Stimulated activated naive CD4-positive, alpha-beta T cell (primary cell): Measurements from ENCODE around the gene CD86.

Source experiments
- DNase-seq, 6 experiments: peaks; one replicate each; lab custom pipeline; 2025; lab: John Stamatoyannopoulos, UW

CD86 gene

DNA sequence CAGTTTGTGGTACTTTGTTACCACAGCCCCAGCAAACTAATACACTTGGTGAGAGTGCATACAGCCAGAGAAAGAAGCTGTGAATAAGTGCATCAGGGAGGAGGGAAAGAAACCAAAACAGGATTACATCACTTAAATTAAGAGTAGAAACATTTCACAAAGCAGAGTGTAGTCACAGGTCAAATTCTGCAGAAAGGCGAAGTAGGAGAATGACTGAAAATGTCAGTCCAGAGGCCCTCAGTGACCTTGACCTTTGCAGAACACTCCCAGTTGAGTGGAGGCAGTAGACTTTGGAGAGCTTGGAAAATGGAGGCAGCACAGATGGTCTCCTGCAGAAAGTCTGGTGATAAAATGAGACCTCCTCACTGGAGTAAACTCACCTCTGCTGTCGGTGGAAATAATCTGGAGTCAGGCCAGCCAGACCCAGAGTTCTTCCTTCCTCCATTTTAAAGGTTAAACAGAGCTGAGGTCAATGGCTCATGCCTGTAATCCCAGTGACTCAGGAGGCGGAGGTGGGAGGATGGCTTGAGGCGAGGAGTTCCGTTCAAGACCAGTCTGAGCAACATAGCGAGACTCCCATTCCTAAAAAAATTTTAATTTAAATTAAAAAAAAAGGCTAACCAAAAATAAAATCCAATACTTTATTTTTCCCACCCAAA, 5.0 kb downstream of the CD86 start:
- no peak for DNase-seq

DNA sequence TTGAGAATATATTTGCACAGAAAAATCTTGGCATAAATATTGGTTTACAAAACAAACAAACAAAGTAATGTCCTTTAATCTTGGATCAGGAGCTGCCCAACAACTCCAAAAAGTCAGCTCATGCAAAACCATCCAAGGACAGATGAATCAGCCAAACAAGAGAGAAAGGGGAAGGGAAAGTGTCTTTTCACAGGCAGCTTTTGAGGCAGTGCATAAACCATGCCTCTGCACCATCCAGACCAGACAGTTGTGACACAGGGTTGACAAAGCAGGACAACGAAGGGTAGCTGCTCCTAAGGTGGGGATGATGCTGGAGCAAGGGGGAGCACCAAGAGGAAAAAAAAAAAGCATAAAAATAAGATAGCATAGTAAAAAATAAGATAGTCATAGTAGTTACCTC, 8.7 kb downstream of the CD86 start:
- no peak for DNase-seq

DNA sequence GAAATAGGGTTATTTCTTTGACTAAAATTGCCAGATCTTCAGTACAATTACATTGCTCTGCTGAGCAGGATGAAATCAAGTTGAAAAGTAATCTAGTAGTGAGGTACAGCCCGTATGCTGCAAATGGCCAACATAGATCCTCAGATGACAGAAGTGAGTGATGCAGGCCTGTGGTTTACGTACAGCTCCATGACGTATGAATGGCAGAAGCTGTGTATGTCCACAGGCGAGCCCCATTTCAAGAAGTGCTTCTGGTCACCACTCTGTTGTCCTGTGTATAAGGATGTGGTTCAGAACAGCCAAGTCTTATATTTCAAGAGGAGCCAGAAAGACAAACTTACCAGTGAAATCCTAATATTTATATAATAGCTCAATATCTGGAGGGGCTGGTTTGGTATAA, 9.2 kb downstream of the CD86 start:
- no peak for DNase-seq

DNA sequence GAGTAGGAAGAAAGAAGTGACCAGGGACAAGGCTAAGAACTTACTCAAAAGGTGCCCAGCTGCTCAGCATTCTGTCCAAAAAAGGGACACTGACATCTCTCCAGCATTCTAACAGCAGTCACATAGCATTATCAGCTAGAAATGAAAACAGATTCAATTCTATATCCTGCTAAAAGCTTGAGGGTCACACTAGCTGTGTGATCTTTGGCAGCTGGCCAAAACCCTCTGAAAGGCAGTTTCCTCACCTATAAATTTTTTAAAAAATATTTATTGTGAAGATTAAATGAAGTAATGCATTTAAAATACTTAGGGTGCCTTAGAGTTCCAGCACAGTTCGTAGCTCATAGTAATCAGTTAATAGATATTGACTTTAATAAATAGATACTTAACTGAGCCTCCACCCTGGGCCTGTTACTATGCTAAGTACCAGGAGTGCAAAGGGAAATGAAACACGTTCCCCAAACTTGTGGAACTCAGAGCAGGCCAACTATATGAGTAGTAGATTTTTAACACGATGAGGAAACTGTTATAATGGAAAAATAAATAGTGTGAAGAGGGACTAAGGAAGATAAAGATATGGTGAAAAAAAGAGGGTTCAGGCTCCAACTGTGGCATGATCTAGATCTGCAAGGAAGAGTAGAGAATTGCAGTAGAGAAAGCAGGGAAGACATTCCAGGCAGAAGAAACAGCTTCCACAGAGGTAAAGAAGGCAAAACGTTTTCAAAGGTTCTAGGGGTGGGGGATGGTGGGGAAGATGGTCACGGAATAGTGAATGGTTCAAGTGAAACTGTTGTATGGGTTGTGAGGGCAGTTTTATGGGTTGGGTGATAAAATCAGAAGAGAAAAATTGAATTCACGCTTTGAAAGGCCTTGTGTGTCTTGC, 11.4 kb downstream of the CD86 start:
- no peak for DNase-seq

DNA sequence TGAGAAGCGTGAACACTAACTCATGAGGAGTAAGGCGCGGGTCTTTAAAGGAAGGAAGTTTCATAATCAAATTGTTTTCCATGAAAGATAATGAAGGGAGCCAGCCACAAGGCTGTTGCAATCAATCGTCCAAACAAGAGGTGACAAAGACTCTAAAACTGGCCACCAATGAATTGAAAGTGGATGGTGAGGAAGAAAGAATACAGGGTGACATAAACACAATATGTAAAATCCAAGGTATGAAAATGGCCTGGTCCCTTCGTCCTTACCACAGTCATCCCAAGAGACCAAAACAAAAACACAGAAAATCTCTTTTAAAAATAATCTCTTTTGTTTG, 12.0 kb downstream of the CD86 start:
- no peak for DNase-seq

DNA sequence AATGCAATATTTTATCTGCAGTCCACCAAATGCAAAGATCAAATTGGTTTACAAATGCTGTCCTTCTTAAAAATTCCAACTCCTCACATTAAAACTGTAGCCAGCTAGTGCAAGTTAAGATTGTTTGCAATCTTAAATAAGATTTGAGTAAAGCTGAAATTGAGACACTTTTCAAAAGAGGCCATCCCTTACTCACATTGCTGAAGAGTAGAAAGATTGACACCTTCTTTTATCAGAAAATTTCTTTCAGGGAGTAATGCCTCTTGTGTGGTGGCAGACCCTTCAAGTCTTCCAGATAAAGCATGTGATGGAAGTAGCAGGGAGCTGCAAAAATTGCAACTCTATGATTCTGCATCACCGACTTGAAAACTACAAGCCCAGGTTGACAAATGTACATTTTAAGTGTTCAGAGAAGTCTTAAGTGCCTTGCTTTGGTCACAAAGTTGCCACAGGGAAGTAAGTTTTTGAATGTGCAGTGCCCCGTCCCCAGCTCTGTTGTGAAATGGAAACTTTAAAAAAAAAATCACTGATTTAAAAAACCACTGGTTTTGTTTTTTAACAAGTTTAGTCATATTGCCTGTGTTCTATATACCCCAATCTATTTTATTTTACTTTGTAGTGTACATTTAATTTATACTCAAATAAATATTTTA, 12.6 kb downstream of the CD86 start:
- no peak for DNase-seq

DNA sequence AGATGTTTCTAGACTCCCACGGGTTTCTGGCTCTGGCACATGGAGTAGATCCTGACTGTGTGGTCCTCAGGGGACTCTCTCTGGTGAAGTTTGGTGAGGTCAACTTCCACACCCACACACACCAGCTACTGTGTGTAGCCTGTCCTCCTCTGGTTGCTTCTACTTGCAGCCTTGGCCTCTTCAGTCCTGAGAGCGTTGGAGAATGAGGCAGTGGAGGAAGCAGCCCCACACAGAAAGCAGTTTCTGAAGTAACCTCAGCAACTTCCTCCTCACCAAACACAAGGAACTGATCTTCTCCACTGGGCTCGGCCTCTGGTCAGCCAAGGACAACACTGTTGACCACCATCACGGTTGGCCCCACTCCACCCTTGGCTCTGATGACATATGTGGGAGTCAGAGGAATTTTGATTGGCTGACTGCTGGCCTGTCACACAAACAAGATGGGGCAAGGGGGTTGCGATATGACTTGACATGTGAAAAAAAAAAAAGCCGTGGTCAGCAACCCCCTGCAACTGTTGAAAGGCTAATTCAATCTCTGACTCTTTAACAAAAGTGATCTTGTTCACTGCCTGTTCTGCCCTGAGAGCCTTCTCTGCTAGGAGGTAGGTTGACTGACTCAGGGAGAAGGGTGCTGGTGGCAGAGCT, 19.6 kb downstream of the CD86 start:
- no peak for DNase-seq

DNA sequence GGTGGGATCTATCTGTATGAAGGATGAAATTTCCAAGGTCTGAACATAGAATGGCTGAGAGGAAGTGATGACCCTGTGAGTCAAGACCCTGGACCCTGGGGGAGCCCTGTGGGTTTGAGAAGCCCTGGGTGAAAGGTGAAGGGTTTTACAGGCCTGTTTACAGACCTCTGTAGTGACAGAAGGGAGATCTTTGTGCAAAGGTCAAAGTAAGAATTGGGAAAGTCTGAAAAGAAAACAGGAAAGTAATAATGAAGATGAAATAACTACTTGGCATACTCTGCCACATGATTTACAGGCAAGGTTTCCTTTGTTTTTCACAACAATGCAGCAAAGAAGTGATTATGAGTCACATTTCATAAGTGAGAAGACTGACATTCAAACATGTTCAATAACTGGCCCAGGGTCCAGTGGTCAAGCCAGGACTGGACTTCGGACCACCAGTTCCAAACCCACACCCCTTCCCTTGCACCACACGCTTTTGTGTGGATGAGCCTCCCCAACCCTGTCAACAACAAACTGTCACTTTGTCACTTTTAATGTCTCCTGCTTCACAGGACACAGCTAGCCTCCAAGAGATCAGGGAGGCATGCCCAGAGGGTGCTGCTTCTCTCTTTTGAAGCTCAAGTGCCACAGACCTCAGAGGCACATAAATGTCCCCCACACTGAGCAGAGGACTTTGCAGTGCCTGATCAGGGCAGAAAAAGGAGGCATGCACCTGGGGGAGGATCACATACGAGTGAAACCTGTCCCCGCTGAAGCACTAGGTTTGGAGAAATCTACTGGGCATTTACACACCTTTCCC, 21.5 kb downstream of the CD86 start:
- DNase-seq, result no peak

DNA sequence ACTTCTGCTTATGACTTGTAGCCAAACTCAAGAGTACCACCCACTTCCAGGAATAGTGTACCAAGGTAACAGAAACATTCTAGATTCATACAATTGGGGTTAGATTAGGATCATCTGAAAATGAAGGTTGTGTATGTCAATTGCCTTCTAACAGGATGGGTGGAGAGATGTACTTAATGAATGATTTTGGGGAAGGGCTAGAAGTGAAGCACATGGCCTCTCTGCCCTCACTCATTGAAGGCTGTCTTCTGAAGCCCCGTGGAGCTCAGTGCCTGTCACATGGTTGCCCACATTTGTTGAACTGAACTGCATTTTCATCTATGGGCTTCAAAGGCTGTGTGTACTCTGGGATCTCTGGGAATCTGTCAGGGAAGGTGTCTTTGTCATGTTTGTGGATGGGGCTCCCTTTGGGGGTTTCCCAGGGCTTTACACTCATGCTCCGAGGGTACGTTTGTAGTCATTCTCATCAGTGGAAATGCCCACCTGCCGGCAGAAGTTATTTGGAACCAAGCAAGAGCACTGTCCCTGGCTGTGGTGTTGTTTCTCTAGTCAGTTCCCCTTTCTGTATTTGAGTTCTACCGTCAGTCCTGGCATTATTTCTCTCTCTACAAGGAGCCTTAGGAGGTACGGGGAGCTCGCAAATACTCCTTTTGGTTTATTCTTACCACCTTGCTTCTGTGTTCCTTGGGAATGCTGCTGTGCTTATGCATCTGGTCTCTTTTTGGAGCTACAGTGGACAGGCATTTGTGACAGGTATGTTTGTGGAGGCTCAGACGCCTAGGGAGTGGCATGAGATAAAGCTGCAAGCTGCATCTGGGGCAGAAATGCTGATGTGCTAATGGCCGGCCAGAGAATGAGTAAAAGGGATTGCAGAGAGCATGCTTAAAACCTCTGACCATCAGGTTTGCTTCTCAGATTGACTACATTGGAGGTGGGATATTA, 22.4 kb downstream of the CD86 start:
- DNase-seq, result no peak

DNA sequence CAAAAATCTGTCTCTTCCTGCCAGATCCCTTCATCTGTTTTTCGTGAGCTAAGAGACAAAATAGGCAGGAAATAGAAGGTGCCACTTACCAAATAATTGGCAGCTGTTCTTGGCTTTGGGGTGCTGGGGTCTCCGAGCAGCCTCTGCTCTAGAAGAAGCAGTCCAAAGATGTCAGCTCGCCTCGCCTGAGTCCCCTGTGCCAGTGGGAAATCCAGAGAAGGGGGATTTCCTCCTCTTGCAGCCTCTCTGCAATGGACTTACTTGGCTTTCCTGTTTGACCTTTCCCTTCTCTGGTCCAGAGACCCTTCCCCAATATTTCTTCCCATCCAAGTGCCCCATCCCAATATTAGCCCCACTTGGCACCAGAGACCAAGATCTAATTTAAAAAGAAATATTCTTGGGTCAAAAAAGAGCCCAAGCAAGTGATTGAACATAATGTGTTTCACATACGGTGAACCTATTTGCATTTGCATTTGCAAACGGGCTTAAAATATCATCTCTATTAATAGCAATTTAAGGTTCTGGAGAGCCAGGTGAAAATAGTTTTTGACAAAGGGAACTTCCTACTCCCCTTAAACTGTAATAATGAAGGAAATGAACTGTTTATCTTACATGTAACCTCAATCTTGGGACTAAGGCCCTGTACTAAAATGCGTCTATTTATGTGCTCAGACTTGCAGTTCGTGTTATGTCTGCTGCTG, 23.2 kb downstream of the CD86 start:
- DNase-seq, result no peak

DNA sequence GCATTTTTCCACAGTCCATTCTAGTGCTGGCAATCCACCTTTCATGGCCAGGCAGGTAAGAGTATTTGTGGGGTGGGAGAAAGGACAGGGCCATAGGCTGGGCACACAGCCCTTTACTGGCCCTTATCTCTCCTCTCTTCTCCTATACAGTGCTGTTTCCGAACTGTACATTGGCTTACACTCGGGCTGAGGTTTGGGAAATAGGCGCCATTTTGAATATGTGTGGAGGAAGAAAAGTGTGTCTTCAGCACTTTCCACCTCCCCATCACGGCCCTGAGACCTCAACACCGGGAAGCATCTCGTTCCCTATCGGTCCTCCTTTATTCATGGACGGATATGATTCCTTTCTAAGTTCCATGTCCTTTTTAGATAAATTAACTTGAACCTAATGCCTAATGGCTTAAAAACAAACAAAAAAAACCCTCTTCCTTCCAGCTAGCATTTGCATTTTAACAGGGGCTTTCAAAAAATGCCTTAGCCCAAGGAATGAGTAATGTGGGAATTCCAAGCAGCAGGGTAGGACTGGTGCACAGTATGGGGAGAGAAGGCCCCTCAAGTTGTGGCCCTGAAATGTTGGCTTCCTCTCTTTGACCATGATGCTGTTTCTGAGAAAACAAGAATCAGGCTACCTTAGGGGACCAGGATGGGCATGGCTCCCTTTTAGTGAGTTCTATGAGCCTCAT, 24.5 kb downstream of the CD86 start:
- DNase-seq, result no peak

DNA sequence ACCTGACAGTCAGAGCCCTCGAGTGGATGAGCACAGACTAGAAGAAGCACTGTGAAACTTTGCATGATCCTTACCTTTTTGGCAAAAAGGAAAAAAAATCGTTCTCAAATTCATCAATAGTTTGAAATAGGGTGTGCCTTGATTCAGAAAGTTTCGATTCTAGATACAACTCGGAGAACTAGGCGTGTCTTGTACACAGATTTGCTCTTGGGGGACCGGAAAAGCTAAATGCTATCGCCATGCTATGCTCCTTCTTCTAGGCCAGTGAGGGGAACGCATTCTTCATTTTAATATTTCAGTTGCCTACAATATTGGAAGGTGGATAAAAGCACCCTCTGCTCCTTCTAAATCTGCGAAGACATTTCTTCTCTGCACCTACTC, 25.0 kb downstream of the CD86 start:
- no peak for DNase-seq

DNA sequence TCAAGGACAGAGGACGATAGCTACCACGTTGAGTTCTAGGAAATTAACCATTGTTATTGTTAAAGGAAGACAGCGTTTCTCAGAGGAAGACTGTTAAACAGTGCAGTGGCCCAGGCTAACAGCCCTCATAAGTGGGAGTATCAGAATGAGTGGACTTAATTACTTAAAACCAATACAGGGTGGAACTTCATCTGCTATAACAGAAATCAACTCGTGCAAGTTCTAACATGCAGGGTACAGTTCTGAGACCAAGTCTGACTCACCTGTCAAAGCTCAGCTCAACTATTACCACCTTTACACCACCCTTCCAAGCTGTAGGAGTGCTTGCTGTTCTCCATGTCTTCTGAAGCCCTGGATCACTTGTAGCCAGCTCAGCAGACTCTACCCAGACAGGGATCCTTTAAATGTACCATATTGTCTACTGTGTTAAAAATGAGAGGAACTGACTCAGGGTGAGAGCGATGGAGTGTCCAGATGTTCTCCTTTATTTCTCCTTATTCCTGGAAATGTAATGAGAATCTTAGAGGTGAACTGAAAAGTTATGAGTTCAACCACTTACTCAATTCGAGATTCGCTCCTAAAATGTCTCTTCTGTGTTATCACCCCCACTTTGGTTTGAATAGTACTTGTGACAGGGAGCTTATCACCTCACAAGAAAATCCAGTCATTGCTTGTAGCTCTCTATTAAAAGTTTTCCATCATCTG, 26.5 kb downstream of the CD86 start:
- no peak for DNase-seq

DNA sequence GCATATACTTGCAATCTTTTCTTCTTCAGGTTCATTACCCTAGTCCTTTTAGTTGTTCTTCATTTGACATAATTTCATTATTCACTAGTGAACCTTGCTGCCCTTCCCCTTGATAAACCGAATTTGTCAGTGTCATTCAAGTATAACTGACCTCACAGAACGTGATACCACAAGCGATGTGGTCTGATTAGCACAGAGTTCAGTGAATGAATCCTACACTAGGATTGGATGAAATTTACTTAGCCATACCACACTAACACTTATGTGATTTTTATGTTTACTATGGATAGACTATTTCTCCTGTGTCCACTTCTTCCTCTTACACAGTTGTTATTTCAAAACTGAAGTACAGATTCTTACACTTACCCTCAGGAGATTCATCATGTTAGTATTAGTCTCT, 27.2 kb downstream of the CD86 start:
- no peak for DNase-seq

DNA sequence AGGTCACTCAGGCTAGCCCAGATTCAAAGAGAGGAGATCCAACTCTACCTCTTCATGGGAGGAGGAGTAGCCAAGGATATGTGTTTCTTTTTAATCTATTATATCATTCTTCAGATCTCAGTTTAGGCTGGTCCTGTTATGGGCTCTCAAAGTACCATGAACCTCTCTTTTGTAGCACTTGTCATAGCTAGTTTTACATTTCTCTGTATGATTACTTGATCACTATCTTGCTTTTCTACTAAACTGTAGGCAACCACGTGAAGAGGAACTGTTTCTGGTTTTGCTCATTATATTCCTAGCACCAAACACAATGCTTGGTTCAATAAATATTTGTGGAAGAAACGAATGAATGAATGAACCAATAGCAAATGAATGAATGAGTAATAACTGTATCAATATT, 29.6 kb downstream of the CD86 start:
- no peak for DNase-seq

DNA sequence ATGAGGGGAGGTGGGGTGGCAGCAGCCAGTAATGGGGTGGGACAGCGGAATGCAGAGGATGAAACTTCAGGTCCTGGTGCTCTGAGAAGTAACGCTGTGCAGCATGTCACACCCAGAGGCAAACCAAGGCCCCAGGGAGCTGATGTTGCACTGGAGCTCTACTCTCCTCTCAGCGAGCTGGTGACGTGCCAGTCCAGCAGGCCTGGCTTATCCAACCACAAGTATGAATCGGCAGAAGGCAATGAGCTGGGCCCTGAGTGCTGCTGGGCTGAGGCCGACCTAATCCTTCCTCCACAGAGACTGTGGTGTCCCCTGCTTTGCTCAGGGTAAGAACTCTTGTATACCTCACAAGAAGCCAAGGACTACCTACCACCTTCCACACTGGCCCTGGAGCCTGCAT, 30.5 kb downstream of the CD86 start:
- DNase-seq, result no peak

DNA sequence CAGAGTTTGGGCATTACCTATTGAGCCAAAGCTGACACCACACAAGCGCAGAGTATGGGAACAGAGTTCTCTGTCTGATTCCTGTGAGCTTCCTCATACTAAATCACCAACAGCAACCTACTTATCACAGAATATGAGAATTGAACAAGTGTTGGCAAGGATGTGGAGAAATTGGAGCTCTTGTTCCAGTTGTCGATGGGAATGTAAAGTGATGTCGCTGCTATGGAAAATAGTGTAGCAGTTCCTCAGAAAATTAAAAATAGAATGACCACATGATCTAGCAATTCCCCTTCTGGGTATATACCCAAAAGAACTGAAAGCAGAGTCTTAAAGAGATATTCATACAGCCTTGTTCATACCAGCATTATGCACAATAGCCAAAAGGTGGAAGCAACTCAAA, 33.4 kb downstream of the CD86 start:
- no peak for DNase-seq

DNA sequence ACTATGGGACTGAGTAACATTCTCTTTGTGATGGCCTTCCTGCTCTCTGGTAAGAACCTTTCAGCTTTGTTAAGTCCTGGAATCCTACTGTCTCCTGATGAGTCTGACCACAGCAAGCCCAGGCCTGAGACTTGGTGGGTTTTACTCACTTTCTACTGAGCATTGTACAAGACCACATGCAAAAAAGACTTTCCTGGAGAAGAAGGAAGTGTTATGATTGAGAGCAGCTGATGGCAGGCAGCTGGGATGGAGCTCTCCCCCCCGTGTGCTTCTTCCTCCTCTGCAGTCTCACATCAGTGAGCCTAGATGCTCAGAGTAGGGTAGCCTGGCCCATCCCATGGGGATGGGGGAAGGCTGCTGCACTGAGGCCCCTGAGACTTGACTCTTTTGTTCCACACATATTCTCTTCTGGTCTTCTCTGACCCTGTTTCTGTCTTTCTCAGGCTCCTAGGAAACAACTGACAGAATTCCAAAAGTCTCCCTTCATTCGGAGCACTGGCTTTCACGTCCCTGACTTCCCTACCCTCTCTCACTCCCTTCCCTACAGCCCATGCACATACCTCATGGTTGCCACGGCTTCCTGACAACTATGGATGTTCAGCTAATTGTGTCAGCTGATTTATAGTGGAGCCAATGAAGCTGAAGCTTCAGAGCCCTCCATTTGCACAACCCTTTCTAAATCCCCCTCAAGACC, 36.6 kb downstream of the CD86 start:
- no peak for DNase-seq
